Prostate gland (tissue), 2 donors: Measurements from ENCODE around the gene KRTAP8-1.

ENCODE experiments used
- POLR2A ChIP-seq: fragments of 450-650 bp; IDR thresholded peaks from one replicate; pipeline ENCODE4 v1.6.1; 2016; ENCODE audit warnings: antibody characterized with exemption, mild to moderate bottlenecking
- TF ChIP-seq, protein P1 (sequence below), 4 experiments: fragments of 200-600 bp in 2 of 4; fragments of 450-650 bp in 2 of 4; sonication (generic) in 2 of 4; IDR thresholded peaks; 1 replicate in 3 of 4; 2 replicates in 1 of 4; pipeline ENCODE4 v1.5.1; 2016 to 2019; ENCODE audit warnings: antibody characterized with exemption in 4 of 4, mild to moderate bottlenecking in 2 of 4, moderate library complexity in 2 of 4

DNA sequence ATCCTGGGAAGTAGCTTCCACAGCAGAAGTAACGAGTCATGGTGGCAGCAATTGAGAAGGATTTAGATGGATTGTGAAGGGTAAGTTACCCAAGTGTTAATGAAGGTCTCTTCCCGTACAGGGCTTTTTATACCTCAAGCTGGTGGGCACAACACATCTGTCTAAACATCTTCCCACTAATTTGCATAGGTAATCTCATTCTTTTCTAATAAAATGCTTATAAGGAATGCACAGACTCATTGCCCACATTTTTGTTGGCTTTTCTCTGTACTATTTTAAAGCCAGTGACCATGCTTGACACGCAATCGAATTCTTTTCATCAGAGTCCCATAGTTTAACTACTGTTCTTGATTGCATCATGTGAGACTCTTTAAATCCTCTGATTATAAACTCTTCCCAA lies 16.6 kb upstream of the KRTAP8-1 start, which contains the start of gene KRTAP7-1:
- TF ChIP-seq, protein P1, sequence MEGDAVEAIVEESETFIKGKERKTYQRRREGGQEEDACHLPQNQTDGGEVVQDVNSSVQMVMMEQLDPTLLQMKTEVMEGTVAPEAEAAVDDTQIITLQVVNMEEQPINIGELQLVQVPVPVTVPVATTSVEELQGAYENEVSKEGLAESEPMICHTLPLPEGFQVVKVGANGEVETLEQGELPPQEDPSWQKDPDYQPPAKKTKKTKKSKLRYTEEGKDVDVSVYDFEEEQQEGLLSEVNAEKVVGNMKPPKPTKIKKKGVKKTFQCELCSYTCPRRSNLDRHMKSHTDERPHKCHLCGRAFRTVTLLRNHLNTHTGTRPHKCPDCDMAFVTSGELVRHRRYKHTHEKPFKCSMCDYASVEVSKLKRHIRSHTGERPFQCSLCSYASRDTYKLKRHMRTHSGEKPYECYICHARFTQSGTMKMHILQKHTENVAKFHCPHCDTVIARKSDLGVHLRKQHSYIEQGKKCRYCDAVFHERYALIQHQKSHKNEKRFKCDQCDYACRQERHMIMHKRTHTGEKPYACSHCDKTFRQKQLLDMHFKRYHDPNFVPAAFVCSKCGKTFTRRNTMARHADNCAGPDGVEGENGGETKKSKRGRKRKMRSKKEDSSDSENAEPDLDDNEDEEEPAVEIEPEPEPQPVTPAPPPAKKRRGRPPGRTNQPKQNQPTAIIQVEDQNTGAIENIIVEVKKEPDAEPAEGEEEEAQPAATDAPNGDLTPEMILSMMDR (IDR thresholded peaks at IDR 0.05): no peak
- no peak for TF ChIP-seq POLR2A
